ENCODE measurements around the gene TJAP1.

The TJAP1 gene, protein sequence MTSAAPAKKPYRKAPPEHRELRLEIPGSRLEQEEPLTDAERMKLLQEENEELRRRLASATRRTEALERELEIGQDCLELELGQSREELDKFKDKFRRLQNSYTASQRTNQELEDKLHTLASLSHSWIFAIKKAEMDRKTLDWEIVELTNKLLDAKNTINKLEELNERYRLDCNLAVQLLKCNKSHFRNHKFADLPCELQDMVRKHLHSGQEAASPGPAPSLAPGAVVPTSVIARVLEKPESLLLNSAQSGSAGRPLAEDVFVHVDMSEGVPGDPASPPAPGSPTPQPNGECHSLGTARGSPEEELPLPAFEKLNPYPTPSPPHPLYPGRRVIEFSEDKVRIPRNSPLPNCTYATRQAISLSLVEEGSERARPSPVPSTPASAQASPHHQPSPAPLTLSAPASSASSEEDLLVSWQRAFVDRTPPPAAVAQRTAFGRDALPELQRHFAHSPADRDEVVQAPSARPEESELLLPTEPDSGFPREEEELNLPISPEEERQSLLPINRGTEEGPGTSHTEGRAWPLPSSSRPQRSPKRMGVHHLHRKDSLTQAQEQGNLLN

DNA sequence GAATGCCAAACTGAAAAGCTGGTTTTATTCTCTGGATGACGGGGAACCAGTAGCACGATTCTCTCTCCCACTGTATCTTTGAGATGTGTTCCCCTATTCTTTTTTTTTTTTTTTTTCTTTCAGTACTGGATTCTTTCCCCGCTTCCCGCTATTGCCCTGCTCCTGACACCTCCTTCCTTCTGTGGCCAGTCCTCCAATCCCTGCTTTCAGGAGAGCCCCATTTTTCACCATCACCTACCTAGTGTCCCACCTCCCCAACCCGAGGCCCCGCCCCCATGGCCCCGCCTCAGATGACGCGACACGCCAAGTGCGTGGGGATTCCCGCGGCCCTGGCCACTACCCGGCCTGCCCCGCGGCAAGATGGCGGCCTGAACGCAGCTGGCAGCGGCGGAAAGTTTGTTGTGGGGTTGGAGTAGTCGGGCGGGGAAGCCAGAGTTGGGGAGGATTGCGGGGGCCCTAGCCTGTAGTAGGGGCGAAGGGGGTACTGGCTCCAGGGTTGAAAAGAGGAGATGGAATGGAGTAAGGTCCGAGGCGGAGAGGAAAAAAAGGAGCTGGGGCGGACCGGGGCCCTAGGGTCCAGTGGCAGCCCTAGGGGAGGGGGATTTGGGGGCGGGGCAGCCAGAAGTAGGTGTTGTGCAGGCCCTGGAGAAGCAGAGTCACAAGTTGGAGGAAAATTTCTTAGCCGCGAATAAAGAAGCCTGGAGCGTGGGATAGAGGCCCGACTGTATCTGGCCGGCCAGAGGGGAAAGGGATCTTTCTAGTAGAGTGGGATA lies at the start of gene TJAP1:
Gene TJAP1 (plus strand): TSS at position 336 of the 773 bp plus-strand sequence. CDS start 21,432 bp downstream, outside the sequence.
- peak; percentile 79 for DNase-seq

DNA sequence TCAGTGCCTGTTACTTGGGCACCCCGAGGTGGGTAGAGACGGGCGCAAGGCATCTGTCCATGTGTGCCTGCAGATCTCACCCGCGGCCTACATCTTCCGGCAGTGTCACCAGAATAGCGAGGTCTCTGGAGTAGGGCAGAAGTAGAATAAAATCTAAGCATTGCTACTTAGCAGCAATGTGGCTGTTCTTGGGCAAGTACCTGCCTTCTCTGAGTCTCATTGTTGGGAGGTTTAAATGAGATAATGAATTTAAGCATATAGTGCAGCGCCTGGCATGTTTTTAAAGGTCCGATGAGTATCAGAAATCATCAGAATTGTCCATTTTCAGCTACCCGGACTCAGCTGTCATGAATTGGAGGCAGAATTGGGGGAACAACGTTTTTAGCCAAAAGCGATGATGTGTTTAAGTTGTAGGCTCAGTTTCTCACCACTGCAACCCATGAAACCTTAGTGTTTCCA lies 49.2 kb upstream of the TJAP1 start:
- DNase-seq = no peak

DNA sequence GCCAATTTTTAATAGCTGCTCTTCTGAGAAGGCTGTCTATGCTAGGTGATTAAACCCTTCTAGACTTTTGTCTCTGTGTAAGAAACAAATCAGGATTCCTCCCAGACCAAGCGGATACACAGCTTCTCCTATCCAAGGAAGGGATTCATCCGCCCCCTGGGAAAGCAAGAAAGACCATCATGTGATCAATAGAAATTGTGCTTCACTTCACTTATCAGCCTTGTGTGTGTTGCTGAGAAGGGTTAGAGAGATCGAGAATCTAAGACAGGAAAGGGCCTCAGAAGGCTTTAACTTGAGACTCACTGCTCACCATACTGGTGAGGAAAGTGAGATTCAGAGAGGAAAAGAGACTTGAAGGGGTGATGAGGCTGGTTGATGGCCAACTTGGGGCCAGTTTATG lies 48.5 kb upstream of the TJAP1 start:
- DNase-seq = no peak

DNA sequence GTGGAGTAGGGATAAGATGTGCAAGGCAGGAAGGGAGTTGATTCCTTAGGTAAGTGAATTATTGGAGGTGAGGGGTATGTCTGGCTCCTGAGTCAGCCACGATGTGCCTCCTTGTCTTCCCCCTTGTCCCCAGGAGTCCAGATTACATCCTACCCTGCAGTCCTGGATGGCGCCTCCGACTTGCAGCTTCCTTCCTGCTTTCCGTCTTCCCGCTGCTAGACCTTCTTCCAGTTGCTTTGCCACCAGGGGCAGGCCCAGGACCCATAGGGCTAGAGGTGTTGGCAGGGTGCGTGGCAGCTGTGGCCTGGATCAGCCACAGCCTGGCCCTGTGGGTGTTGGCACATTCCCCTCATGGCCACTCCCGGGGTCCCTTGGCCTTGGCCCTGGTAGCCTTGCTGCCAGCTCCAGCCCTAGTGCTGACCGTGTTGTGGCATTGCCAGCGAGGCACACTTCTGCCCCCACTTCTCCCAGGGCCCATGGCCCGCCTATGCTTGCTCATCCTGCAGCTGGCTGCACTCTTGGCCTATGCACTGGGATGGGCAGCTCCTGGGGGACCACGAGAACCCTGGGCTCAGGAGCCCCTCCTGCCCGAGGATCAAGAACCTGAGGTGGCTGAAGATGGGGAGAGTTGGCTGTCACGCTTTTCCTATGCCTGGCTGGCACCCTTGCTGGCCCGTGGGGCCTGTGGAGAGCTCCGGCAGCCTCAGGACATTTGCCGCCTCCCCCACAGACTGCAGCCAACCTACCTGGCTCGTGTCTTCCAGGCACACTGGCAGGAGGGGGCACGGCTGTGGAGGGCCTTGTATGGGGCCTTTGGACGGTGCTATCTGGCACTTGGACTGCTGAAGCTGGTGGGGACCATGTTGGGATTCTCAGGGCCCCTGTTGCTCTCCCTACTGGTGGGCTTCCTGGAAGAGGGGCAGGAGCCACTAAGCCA lies 45.1 kb upstream of the TJAP1 start:
- DNase-seq = no peak

DNA sequence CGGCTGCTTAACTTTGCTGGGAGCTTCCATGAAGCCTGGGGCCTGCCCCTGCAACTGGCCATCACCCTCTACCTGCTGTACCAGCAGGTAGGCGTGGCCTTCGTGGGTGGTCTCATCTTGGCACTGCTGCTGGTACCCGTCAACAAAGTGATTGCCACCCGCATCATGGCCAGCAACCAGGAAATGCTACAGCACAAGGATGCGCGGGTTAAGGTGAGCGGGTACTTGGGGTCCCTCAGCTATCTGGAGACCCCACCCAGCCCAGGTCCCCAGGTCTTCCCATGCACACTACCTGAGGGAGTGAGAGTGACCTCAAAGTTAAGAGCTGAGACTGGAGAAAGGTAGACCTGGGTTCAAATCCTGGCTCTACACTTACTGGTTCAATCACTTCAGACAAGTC lies 44.2 kb upstream of the TJAP1 start:
- no peak for DNase-seq

DNA sequence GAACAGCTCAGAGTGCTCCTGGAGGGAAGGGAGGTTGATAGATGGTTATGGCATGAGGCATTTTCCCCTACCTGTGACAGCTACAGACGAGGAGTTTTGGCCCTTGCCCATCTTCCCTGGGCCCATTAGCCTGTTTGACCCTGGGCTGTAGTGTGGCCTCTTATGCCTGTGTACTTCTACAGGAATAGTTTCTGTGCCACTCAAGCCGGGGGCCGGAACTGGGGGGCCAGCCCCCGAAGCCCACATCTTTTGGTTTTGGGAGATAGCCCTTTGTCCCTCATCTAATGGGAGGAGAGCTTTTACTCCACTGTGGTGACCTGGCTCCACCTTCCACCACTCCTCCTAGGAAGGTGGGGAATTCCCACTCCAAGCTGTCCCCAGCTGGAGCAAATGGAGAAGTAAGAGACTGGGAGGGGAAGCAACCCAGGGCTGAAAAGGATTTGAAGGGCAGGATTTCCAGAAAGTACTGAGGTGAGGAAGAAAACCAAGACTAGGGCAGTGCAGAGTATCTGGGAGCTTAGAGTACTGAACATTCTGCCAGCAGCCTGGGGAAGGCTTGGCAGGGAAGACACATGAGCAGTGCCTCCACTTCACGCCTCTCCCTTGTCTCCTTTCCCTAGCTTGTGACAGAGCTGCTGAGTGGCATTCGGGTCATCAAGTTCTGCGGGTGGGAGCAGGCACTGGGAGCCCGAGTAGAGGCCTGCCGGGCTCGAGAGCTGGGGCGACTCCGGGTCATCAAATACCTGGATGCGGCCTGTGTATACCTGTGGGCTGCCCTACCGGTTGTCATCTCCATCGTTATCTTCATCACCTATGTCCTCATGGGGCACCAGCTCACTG lies 43.1 kb upstream of the TJAP1 start:
- DNase-seq = no peak

DNA sequence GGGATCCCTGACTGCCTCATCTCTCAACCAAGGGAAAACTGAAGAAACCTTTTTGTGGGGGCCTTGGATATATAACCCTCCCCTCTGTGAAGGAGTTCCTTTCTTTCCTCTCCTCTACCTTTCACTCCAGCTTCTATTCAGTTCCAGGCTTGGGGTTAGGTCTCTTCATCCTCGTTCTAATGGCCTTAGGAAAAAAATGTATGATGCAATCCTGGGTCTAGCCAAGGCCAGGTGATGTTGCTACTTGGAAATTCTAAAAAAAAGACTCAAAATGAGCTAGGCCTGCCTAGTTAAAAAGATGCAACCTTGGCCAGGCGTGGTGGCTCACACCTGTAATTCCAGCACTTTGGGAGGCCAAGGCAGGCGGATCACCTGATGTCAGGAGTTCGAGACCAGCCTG lies 42.4 kb upstream of the TJAP1 start:
- no peak for DNase-seq

DNA sequence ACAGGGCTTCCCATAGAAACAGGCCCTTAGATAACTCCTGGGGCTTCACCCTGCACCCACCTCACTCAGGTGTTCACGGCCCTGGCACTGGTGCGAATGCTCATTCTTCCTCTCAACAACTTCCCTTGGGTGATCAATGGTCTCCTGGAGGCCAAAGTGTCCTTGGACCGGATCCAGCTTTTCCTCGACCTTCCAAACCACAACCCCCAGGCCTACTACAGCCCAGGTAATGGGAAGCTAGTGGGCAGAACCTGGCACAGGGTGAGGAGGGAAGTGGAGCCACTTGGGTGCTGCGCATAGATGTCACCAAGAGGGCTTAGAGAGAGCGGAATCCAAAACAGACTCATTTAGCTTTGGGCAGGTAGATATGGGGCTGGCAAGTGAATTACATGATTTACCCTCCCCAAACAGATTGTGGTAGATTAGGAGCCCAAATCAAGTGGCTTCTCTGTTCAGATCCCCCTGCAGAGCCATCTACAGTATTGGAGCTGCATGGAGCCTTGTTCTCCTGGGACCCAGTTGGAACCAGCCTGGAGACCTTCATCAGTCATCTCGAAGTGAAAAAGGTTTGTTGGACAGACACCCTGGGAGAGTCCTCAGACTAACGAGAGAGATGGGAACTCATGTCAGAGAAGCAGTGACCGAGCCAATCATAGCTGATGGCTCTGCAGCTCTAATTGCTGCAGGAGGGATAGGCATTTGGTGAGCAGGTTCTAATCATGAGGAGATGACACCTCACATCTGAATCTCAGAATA lies 41.5 kb upstream of the TJAP1 start:
- DNase-seq = no peak

DNA sequence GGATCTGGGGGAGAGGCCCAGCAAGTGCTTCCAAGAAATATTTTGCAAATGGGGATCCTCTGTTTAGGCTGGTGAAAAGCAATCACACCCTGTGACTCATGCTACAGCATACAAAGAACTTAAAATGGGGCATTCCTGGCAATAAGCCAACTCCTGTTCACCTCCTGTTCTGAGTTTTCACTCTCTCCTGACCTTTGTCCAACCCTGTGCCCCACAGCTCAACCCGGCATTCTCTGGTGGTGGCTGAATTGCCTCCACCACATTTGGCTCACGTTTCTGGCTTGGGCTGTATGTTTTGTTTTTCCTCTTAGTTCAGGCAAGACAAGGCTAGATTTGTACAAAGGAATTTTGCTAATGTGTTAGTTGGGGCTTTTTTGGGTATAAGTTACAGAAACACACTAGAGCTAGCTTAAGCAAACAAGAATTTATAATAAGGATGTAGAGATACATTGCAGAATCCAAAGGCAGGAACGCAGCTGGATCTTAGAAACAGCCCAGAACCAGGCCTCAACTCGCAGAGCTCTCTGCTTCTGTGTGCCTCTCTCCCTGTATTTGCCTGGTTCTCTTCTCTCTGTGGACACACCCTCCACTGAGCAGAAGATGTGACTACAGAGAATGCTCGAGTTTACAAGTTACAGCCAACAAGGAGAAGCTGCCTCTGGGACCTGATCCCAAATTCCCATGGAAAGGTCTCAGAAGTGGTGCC lies 40.6 kb upstream of the TJAP1 start:
- peak; percentile 16 for DNase-seq

DNA sequence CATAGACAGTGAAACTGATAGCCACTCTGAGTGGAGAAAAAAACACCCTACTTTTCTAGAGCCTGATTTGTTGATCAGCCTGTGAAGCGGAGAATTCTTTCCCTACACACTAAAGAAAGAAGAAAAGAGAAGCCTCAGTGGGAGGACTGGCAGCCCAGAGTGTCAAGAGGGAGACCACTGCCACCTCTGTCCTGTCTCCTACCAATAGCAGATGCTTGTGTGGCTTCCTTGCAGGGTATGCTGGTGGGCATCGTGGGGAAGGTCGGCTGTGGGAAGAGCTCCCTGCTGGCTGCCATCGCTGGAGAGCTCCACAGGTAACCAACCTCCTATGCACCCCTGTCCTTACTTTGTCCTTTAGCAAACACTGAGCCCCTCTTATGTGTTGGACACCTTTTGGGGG lies 39.7 kb upstream of the TJAP1 start:
- no peak for DNase-seq

DNA sequence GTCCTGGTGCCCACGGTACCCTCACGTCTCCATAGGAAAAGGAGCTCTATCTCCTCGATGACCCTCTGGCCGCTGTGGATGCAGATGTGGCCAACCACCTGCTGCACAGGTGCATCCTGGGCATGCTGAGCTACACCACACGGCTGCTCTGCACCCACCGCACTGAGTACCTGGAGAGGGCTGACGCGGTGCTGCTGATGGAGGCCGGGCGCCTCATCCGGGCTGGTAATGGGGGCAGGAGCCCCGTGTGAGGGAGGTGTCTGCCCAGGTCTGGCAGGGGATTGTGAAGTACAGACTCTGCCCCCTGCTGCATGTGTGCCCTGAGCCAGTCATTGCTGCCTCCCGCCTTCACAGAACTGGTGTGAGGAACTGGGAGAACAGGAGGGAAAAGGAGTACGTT lies 34.4 kb upstream of the TJAP1 start:
- DNase-seq = no peak

DNA sequence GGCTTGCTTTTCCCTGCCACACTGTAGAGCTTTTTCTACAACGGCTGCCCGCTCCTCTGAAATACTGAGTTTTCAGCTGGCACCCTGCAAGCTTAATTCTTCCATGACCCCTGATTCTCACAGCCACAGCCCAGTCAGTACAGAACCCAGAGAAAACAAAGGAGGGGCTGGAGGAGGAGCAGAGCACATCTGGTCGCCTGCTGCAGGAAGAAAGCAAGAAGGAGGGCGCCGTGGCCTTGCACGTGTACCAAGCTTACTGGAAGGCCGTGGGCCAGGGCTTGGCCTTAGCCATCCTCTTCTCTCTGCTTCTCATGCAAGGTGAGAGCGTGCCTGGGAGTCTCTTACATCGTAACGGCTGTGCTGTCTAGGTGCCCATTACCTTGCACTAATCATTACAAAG lies 33.3 kb upstream of the TJAP1 start:
- DNase-seq = no peak

DNA sequence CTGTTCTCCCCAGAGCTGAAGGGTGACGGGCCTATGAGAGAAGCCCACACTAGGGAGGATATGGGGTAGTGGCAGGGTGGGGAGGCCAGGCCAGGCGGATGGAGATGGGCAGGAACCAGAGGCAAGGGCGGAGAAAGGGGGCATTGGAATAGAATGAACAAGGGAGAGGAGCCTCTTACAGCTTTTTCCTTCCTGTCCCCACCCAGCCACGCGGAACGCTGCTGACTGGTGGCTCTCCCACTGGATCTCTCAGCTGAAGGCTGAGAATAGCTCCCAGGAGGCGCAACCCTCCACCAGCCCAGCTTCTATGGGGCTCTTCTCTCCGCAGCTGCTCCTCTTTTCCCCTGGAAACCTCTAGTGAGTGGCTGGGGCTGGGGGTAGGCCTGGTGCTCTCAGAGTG lies 32.8 kb upstream of the TJAP1 start:
- DNase-seq = no peak

DNA sequence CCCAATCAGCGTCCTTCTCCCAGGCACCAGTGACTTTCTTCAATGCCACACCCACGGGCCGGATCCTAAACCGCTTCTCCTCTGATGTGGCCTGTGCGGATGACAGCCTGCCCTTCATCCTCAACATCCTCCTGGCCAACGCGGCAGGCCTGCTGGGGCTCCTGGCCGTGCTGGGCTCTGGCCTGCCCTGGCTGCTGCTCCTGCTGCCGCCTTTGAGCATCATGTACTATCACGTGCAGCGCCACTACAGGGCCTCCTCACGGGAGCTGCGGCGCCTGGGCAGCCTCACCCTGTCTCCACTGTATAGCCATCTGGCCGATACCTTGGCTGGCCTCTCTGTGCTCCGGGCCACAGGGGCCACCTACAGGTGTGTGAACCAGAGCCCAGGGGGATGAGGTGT lies 31.8 kb upstream of the TJAP1 start:
- DNase-seq = no peak

DNA sequence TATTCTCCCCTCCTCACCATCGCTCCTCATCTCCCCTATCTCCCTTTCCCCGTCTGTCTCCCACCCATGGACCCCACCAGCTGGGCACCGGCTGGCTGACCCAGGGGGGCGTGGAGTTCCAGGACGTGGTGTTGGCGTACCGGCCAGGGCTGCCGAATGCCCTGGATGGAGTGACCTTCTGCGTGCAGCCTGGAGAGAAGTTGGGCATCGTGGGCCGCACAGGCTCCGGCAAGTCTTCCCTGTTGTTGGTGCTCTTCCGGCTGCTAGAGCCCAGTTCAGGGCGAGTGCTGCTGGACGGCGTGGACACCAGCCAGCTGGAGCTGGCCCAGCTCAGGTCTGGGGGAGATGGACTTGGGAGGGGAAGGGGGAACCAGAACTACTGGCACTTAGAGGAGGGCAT lies 29.8 kb upstream of the TJAP1 start:
- no peak for DNase-seq

DNA sequence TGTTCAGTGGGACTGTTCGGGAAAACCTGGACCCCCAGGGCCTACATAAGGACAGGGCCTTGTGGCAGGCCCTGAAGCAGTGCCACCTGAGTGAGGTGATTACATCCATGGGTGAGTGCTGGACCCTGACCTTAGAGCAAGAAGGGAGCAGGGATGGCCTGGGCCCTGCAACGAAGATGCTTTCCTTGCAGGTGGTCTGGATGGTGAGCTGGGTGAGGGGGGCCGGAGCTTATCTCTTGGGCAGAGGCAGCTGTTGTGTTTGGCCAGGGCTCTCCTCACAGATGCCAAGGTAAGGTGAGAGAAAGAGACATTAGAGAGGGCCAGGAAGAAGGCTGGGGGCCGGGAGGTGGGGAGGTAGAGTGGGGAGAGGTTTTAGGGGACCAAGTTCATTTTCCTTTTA lies 28.5 kb upstream of the TJAP1 start:
- no peak for DNase-seq

DNA sequence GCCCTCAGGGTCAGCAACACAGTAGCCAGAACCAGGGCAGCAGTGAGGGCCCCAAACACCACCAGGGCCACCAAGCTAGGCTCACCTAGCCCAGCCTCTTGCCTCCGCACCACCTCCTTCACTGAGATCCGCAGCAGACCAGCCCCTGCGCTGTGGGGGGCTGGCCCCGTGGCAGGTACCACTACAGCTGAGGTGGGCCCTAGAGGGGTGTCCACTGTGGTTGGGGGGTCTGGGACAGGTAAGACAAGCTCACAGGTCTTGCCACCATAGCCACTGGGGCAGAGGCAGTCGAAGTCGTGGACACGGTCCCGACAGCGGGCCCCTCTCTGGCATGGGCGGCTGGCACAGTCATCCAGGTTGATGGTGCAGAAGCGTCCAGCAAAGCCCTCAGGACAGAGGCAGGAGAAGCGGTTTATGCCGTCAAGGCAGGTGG lies 26.7 kb upstream of the TJAP1 start:
- DNase-seq = no peak

DNA sequence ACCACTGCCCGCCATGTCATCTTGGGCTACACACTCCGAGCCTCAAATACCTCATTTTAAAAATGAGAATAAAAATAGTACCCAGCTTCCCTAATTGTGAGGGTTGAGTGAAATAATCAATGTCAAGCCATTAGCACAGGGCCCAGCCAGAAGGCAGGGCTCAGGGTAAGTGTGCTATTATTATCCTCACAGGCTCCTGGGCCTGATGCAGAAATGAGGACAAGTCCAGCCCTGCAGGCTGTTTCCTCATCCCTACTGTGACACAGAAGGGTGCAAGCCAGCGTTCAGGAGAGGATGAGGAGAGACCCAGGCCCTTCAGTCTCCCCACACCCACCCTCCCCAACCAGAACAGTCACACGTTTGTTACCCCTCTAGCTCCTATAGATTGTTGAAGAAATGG lies 26.0 kb upstream of the TJAP1 start:
- no peak for DNase-seq

DNA sequence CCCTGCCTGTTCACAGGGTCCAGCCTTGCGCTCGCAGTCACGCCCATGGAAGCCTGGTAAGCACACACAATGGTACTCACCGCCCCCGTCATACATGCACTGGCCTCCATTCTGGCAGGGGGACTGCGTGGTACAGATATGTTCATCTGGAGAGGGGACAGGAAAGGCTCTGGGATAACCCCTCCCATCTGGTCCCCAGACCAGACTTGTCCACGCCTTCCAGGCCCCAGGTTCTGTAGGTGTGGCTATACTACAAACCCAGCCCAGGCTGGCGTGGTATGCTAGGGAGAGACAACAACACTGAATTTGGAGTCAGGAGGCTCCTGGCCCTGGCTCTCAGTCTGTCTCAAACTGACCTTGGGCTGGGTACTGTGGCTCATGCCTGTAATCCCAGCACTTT lies 25.4 kb upstream of the TJAP1 start:
- no peak for DNase-seq

DNA sequence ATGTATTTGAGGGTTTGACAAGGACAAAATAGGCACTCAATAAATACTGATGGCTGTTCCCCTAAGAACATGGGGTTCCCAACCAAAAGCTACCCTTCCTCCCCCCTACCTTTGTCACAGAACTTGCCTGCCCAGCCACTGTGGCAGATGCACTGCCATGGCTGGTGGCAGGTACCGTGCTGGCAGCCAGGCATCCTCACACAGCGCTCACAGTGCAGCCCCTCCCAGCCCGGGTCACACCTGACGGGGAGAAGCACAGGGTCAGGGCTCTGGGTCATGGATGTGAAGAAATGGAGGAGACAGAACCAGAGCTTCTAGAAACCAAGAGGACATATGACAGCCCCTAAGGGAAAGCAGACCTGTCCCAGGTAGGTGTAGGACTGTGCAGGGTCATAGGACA lies 24.5 kb upstream of the TJAP1 start:
- DNase-seq = no peak

All from amniotic stem cell (primary cell).